Measurements from ENCODE around the gene PTPN7. TPM values are rescaled to one million over a fixed set of nuclear protein-coding genes. Genes with fewer than 3 reads are reported as not detected.

Gene PTPN7
- polyA plus RNA-seq, 1 of the 3 experiments (the other 2 are of a cell fraction) = not detected

- TF ChIP-seq, protein P1, sequence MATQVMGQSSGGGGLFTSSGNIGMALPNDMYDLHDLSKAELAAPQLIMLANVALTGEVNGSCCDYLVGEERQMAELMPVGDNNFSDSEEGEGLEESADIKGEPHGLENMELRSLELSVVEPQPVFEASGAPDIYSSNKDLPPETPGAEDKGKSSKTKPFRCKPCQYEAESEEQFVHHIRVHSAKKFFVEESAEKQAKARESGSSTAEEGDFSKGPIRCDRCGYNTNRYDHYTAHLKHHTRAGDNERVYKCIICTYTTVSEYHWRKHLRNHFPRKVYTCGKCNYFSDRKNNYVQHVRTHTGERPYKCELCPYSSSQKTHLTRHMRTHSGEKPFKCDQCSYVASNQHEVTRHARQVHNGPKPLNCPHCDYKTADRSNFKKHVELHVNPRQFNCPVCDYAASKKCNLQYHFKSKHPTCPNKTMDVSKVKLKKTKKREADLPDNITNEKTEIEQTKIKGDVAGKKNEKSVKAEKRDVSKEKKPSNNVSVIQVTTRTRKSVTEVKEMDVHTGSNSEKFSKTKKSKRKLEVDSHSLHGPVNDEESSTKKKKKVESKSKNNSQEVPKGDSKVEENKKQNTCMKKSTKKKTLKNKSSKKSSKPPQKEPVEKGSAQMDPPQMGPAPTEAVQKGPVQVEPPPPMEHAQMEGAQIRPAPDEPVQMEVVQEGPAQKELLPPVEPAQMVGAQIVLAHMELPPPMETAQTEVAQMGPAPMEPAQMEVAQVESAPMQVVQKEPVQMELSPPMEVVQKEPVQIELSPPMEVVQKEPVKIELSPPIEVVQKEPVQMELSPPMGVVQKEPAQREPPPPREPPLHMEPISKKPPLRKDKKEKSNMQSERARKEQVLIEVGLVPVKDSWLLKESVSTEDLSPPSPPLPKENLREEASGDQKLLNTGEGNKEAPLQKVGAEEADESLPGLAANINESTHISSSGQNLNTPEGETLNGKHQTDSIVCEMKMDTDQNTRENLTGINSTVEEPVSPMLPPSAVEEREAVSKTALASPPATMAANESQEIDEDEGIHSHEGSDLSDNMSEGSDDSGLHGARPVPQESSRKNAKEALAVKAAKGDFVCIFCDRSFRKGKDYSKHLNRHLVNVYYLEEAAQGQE (IDR thresholded peaks at IDR 0.05; ENCODE audit: low read depth, low read length) = no peak
- TF ChIP-seq TEAD4 (IDR thresholded peaks at IDR 0.05; ENCODE audit: borderline replicate concordance, insufficient read depth) = no peak
- no peak for TF ChIP-seq RFX5 (IDR thresholded peaks at IDR 0.05; ENCODE audit: low read length)
- TF ChIP-seq CTCF (IDR thresholded peaks at IDR 0.05) = no peak
- no peak for TF ChIP-seq YY1 (IDR thresholded peaks at IDR 0.05; ENCODE audit: low read depth)
- no peak for TF ChIP-seq MAX (IDR thresholded peaks at IDR 0.05; ENCODE audit: low read depth)
- TF ChIP-seq, protein P2, sequence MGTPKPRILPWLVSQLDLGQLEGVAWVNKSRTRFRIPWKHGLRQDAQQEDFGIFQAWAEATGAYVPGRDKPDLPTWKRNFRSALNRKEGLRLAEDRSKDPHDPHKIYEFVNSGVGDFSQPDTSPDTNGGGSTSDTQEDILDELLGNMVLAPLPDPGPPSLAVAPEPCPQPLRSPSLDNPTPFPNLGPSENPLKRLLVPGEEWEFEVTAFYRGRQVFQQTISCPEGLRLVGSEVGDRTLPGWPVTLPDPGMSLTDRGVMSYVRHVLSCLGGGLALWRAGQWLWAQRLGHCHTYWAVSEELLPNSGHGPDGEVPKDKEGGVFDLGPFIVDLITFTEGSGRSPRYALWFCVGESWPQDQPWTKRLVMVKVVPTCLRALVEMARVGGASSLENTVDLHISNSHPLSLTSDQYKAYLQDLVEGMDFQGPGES (IDR thresholded peaks at IDR 0.05; ENCODE audit: low read depth, low read length) = no peak
- no peak for TF ChIP-seq FOXM1 (IDR thresholded peaks at IDR 0.05; ENCODE audit: low read depth)
- no peak for TF ChIP-seq MXI1 (IDR thresholded peaks at IDR 0.05; ENCODE audit: low read depth, low read length)
These were observed 26.9 kb downstream of the PTPN7 start (continued) for GRCh38 chr1:202133496-202133895.

GRCh38 chr1:202133001-202133400 lies 27.4 kb downstream of the PTPN7 start:
- Histone ChIP-seq H2AFZ (ENCODE audit: low read depth) (no peak overlapping the region), H3F3A (replicated peaks; ENCODE audit: insufficient read depth) (peaks cover 7% of the 10 kb centered on the region), H3K9me2 (no peaks in the 10 kb centered on the region), H3K9ac (no peak overlapping the region), H4K20me1 (ENCODE audit: insufficient read depth) (peaks cover 25% of the 10 kb centered on the region), H3K79me2 (ENCODE audit: insufficient read depth) (no peaks in the 10 kb centered on the region), H3K4me3 (ENCODE audit: low read depth in 2 of 2, low read length in 1 of 2) (no peak overlapping the region), H3K27ac (ENCODE audit: low read depth in 2 of 2, low read length in 1 of 2) (no peak overlapping the region), H3K9me3 (no peaks in the 10 kb centered on the region), H3K4me1 (ENCODE audit: control insufficient read depth in 1 of 2, insufficient read depth in 2 of 2, low read depth in 1 of 2, low read length in 1 of 2) (peaks cover 0 to 8% of the 10 kb centered on the region in 2 experiments; a peak in 1 of 4 replicates), H3K36me3 (replicated peaks in 1 of 2; ENCODE audit: control insufficient read depth in 1 of 2, insufficient read depth in 2 of 2, low read length in 1 of 2) (peaks cover 10 to 36% of the 10 kb centered on the region in 2 experiments), H3K27me3 (ENCODE audit: insufficient read depth) (no peaks in the 10 kb centered on the region), H3K4me2 (no peak overlapping the region)
- POLR2A ChIA-PET = no interaction called here
- TF ChIP-seq YY1 (IDR thresholded peaks at IDR 0.05; ENCODE audit: low read depth) = no peak
- TF ChIP-seq, protein P3, sequence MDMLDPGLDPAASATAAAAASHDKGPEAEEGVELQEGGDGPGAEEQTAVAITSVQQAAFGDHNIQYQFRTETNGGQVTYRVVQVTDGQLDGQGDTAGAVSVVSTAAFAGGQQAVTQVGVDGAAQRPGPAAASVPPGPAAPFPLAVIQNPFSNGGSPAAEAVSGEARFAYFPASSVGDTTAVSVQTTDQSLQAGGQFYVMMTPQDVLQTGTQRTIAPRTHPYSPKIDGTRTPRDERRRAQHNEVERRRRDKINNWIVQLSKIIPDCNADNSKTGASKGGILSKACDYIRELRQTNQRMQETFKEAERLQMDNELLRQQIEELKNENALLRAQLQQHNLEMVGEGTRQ (IDR thresholded peaks at IDR 0.05; ENCODE audit: borderline replicate concordance, low read depth, low read length) = no peak
- TF ChIP-seq ELF1 (IDR thresholded peaks at IDR 0.05) = no peak
- TF ChIP-seq GATA2 (CRISPR knock-in tag; IDR thresholded peaks at IDR 0.05) = no peak
- CTCF ChIA-PET = interaction anchor here (1.3 to 11.2 kb wide), 5 partner anchors 12 to 242 kb away, joined by 3 to 161 read pairs (median 44); partner anchors contain the start of genes ELF3 and GPR37L1
- WGBS (ENCODE audit: low lambda C conversion rate) = 91% methylated on average over 13 of the region's 14 CpGs
- DNase-seq = no peak
